Measurements from ENCODE around the gene SND1.

Gene SND1

DNA sequence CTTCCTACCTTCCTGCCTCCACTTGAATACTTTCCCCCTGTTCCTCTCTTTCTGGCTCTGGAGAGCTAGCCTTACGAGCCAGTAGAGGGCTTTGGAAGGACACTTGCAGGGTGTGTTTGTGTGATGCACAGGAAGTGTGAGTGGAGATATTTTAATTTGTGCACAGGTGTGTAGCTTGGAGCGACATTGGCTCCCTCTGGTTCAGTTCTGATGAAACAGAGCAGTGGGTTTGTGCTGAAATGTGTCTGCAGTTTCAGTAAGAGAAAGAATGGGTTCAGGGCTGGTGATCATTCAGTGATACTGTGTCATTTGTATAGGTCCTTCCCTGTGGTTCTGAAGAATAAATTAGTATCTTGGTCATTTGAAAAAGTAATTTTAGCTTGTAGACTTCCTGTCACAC is 86.9 kb downstream of the SND1 start:
- TF ChIP-seq, protein P1, sequence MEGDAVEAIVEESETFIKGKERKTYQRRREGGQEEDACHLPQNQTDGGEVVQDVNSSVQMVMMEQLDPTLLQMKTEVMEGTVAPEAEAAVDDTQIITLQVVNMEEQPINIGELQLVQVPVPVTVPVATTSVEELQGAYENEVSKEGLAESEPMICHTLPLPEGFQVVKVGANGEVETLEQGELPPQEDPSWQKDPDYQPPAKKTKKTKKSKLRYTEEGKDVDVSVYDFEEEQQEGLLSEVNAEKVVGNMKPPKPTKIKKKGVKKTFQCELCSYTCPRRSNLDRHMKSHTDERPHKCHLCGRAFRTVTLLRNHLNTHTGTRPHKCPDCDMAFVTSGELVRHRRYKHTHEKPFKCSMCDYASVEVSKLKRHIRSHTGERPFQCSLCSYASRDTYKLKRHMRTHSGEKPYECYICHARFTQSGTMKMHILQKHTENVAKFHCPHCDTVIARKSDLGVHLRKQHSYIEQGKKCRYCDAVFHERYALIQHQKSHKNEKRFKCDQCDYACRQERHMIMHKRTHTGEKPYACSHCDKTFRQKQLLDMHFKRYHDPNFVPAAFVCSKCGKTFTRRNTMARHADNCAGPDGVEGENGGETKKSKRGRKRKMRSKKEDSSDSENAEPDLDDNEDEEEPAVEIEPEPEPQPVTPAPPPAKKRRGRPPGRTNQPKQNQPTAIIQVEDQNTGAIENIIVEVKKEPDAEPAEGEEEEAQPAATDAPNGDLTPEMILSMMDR (IDR thresholded peaks at IDR 0.05; ENCODE audit: insufficient read depth, missing control alignments): no peak
- no peak for FAIRE-seq

GRCh38 chr7:127741764-127742375 is 89.9 kb downstream of the SND1 start:
- FAIRE-seq (no peak), DNase-seq (ENCODE audit: insufficient read length, low spot score) (no peak)
- TF ChIP-seq, protein P1 (IDR thresholded peaks at IDR 0.05; ENCODE audit: insufficient read depth, missing control alignments): no peak

More for the DNA sequence above, 86.9 kb downstream of the SND1 start:
- DNase-seq (ENCODE audit: insufficient read length, low spot score): no peak

DNA sequence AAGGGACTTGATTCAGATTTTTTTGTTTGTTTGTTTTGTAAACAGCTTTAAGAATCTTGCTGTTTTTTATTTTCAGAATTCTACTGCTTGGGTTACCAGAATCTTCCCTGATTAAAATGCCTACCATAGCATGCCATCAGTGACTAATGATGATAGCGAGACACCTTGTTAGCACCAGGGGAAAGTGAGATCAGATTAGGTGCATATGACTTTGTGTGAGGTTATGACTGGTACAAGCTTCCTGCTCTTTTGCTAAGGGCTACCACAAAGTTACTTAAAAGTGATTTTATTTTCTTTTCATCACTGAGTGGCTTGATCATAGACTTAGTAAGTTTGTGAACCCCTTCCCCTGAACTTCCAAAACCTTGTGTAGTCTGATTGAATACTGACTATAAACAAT is 93.5 kb downstream of the SND1 start:
- DNase-seq (ENCODE audit: insufficient read length, low spot score) (no peak), FAIRE-seq (no peak)
- TF ChIP-seq, protein P1 (IDR thresholded peaks at IDR 0.05; ENCODE audit: insufficient read depth, missing control alignments): no peak

DNA sequence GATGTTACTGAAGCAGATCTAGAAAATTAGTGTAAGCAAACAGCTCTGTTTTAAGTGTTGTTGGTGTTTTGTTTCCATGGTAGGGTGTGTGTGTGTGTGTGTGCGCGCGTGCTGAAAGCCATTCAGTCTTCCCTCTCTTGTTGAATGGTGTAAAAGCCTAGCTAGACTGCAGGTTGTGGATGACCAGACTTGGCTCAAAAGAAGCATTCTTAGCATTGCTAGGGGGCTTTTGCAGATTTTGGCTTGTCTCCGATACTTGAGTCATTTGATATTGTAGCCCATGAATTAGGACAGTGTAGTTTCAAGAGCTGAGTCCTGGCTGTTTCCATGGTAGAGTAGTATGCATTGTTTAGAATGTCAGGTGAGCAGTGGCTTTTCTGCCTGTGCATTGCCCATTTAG is 99.1 kb downstream of the SND1 start:
- FAIRE-seq: no peak
- TF ChIP-seq, protein P1 (IDR thresholded peaks at IDR 0.05; ENCODE audit: insufficient read depth, missing control alignments): no peak
- no peak for DNase-seq (ENCODE audit: insufficient read length, low spot score)

DNA sequence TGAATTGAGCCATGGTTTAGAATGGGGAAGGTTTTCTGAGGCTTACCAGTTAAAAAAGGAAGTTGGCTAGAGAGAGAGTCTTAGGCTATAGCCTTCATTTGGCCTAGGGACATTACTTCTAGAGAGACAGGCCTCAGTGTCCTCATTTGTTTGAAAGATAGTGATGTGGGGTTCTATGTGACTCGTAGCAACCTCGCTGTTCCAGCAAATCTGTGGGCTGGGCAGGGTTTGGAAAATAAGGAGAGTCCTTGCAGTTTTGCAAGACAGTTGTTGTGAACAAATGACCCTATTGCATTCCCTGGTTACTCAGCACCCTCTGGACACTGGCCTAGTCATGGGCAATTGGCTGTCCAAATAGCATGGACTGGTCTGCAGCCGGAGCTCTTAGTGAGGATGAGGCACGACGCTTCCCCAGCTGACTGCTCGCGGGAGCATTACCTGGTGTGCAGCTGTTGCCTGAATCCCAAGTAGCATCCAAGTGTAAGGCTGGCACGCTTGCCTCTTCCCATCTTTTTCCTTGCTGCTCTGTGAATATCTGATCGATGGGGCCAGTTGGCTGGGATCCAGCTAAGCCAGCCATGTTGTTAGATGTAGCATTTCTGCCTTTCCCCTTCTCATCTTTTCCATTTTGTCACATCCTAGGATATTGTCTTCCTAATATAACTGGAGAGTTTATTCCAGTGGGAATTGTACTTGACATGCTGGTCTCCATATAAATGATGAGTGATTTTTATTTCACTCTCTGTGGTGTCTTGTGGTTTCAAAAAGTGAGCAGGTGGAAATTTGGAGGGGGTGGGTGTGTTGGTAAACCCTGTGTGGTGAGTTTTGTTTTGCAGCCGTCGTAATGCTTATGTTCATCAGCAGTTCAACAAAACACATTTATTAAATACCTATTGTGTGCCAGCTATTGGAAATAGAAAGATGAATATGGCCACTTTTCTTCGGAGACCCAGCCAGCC is 99.8 kb downstream of the SND1 start:
- no peak for FAIRE-seq
- no peak for DNase-seq (ENCODE audit: insufficient read length, low spot score)
- TF ChIP-seq, protein P1 (IDR thresholded peaks at IDR 0.05; ENCODE audit: insufficient read depth, missing control alignments): no peak

DNA sequence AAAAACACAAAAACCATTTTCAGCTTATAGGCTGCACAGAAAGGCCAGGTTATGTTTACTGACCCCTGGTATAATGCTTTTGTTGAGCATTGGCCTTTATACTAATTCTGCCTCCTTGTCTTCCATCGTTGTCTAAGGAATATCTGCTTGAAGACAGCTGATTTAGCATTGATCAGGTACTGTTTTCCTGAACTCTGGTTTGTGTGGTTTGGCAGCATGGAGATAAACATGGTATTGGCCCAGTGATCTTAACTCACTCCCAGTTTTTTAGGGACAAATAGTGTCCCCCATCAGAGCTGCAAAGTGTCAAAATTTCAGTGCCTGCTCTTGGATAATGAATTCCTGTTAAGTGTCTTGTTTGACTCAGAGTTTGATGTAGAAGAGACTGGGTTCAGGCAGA is 100.8 kb downstream of the SND1 start:
- DNase-seq (ENCODE audit: insufficient read length, low spot score) (no peak), FAIRE-seq (no peak)
- TF ChIP-seq, protein P1 (IDR thresholded peaks at IDR 0.05; ENCODE audit: insufficient read depth, missing control alignments): no peak

DNA sequence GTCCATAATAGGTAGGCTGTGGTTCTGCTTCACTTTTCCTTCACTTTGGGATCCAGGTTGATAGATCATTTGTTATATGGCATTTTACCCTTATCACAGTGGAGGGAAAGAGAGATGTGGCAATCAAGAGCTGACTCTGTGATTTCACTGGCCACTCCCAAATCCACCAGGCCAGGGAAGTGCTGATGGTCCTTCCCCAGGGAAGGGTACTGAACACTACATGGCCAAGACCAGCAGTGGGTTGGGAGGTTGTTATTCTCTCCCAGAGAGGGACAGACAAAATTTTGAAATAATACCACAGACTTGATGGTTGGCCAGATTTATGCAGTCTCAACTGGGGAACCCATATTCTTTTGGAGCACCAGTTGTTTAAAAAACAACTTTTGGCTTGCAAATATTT is 102.5 kb downstream of the SND1 start:
- DNase-seq (ENCODE audit: insufficient read length, low spot score) (no peak), FAIRE-seq (no peak)
- TF ChIP-seq, protein P1 (IDR thresholded peaks at IDR 0.05; ENCODE audit: insufficient read depth, missing control alignments): no peak

All from D721Med (cell line).